HG02610 (cell line): ENCODE data around the gene PGK1.
"Not testable (repeated sequence)": the region's sequence is repeated elsewhere in the genome, so short reads cannot be mapped to it uniquely, and the experiment has no call there.

Experiments used
- ATAC-seq: cut with Tn5 transposase; IDR thresholded peaks from one replicate; pipeline ENCODE4 v1.9.1; 2021; ENCODE audit warnings: mild to moderate bottlenecking, moderate library complexity; ENCODE audit not compliant: unreplicated experiment

Gene PGK1

DNA sequence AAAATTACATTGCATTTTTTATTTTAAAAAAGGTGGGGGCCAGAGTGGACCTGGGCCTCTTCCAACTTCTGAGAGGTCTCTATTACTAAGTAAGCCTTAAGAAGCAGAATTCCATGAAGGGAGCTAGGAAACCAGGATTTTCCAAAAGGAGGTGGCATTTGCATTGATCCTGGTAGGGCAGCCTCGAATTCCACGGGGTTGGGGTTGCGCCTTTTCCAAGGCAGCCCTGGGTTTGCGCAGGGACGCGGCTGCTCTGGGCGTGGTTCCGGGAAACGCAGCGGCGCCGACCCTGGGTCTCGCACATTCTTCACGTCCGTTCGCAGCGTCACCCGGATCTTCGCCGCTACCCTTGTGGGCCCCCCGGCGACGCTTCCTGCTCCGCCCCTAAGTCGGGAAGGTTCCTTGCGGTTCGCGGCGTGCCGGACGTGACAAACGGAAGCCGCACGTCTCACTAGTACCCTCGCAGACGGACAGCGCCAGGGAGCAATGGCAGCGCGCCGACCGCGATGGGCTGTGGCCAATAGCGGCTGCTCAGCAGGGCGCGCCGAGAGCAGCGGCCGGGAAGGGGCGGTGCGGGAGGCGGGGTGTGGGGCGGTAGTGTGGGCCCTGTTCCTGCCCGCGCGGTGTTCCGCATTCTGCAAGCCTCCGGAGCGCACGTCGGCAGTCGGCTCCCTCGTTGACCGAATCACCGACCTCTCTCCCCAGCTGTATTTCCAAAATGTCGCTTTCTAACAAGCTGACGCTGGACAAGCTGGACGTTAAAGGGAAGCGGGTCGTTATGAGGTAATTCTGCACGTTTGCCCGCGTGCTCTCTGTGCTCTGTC, at the start of gene PGK1:
PGK1 (plus strand) TSS at position 626 of the 824 bp plus-strand sequence; CDS start at position 719, 93 bp downstream.
- ATAC-seq: peak; percentile 97

DNA sequence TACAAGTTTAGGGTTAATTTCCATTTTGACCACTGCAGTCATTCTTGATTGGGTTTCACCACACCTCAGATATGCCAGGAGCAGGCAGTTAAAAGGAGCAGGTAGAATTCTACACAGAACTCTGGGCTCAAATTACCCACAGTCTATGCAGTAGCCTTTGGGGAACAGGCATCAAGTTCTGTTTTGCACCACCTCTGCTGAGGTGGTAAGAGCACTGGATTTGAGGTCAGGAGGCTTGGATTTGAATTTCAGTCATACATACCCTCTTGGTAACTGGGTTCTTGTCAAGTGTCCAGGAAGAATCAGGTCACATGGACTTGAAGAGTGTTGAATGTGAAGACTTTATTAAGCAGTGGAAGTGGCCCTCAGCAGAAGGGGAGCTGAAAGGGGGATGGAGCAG, 40.4 kb upstream of the PGK1 start:
- no peak for ATAC-seq

DNA sequence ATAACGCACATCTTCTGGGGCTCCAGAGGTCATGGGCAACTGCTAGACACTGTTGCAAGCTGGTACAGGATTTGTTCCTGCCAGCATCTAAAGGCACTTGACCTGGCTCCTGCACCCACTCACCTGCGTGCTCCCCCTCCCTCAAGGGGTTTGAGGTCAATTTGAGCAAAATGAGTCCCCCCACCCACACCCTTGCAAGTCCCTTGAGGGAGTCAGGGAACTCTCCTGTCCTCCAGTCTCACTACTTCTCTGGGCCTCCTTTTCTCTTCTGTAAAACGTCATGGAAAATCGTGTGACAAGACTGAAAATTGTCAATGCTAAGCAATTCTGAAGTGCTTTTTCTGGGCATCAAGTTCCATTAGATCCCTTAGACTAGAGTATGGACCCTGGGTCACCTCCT, 39.9 kb upstream of the PGK1 start:
- no peak for ATAC-seq

DNA sequence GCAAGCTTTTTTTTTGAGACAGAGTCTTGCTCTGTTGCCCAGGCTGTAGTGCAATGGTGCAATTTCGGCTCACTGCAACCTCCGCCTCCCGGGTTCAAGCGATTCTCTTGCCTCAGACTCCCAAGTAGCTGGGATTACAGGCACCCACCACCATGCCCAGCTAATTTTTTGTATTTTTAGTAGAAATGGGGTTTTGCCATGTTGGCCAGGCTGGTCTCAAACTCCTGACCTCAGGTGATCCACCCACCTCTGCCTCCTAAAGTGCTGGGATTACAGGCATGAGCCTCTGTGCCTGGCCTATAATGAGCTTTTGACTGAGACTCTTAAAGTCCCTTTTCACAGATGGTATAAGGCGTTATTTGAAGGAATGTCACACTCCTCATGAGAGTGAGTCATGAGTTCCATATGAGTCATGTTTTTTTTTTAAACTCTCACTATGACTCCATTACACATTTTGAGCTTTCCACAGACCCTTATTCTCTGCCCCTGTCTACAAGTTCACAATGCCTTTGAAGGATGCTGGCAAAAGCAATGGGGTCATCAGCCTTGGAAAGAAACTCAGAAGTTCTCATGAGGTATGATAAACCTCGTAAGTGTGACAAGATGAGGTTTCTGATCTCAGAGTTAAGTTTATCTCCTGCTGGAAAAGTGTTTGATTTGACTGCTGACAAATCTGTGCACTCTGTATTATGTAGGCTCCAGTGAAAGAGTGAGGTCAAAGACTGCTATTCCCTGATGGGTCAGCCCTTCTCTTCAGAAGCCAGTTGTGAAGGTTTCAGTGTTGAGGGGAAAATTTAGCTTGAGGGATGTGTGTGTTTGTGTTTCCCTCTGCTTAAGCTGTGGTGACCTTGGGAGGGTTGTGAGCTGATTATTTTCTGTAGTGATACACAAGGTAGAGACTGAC, 39.1 kb upstream of the PGK1 start:
- peak; percentile 86 for ATAC-seq

DNA sequence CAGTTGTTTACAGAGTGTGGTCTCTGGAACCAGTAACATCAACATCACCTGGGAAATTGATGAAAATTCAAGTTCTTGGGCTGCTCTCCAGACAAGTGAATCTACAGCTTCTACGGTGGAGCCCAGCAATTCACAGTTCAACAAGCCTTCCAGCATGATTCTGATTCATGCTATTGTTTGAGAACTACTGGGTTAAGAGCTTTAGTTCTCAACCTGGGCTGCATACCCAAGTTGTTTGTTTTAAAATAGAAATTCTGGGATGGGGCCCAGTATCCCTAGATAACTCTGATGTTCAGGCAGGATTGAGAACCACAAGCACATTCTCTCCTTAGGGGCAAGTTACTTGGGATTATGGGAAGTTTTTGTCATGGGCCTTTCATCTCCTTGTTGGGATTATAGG, 37.9 kb upstream of the PGK1 start:
- no peak for ATAC-seq

DNA sequence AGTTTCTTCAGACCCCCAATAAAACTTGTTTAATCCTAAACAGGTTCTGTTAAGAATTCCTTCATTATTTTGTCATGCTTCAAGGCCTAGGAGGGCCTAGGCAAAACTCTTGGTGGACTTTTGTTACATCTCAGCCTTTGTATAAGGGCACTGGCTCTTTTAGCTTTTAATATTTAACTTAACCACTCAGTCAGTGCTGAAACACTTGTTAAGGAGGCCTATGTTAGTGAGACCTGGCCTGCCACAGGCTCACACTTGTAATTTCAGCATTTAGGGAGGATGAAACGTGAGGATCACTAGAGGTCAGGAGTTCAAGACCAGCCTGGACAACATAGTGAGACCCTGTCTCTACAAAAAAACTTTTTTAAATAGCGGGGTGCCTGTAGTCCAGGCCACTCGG, 32.7 kb upstream of the PGK1 start:
- no peak for ATAC-seq

DNA sequence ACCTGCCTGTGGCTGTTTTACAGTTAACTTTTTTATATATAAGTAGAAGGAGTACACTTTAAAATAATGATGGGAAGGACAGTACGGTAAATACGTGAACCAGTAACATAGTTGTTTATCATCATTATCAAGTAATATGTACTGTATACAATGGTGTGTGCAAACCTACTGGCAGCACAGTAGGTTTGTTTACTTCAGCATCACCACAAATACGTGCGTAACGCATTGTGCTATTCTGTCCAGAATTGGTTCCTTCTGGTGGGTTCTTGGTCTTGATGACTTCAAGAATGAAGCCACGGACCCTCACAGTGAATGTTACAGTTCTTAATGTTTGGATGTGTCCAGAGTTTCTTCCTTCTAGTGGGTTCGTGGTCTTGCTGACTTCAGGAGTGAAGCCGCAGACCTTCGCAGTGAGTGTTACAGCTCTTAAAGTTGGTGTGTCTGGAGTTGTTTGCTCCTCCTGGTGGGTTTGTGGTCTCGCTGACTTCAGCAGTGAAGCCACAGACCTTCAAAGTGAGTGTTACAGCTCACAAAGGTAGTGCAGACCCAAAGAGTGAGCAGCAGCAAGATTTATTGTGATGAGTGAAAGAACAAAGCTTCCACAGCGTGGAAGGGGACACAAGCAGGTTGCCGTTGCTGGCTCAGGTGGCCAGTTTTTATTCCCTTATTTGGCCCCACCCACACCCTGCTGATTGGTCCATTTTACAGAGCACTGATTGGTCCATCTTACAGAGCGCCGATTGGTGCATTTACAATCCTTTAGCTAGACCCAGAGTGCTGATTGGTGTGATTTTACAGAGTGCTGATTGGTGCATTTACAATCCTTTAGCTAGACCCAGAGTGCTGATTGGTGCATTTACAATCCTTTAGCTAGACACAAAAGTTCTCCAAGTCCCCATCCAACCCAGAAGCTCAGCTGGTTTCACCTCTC, 30.6 kb upstream of the PGK1 start:
- not testable (repeated sequence) for ATAC-seq

DNA sequence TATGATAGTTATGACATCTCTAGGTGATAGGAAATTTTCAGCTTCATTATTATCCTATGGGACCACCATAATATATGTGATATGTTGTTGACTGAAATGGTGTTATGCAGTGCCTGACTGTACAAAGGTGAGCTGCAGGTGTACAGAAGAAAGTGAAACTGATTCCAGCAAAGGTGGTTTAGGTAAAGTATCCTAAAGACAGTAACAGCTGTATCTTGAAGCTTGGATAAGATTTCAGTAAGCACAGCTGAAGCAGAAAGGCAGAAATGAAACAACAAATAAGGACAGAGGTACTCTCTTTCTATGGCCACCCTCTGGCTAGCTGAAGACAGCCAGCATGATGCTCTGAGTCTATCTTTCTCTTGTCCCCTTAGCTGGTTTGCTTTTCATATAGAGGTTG, 30.0 kb upstream of the PGK1 start:
- ATAC-seq: no peak

DNA sequence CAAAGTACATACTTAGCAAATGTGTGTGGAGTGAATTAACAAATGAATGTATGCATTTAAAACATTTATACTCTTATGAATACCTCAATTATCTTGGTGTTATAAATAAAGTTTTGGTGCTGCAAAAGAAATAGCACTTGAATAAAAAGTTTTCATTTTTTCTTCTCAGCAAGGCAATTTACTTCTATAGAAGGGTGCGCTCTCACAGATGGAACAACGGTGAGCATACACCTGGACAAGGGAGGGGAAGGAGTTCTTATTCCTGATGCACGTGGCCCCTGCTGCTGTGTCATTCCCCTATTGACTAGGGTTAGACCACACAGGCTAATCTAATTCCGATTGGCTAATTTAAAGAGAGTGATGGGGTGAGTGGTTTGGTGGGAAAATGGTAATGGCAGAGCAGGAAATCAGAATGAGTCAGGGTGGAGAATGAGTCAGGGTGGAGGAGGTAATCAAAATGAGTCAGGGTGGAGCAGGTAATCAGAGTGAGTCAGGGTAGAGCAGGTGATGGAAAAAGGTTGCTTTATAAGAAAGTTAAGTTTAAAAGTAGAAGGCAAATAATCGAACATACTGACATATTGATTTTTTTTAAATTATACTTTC, 28.2 kb upstream of the PGK1 start:
- no peak for ATAC-seq

DNA sequence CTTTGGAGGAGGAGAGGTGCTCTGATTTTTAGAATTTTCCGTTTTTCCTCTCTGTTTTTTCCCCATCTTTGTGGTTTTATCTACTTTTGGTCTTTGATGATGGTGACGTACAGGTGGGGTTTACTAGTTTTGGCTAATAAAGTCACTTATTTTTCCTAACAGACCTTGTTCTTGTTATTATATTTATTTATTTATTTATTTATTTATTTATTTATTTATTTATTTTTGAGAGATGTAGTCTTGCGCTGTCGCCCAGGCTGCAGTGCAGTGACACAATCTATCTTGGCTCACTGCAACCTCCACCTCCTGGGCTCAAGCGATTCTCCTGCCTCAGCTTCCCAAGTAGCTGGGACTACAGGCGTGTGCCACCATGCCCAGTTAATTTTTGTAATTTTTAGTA, 22.6 kb upstream of the PGK1 start:
- not testable (repeated sequence) for ATAC-seq

DNA sequence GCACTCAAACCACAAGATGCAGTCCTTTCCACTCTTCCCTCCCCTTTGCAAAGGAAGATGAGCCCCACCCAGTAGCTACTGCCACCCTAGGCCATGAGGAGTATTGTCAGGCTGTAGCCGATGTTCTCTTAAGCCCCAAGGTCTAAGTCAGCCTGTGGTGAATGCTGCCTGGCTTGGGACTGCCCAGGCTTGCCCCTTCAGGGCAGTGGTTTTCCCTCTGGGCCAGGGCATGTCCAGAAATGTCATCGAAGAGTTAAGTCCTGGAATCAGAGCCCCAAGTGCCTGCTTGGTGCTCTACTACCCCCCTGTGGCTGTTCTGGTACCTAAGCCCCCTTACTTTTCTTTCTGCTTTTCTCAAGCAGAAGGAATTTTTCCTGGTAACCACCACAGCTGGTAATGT, 11.8 kb upstream of the PGK1 start:
- ATAC-seq: peak; percentile 88

DNA sequence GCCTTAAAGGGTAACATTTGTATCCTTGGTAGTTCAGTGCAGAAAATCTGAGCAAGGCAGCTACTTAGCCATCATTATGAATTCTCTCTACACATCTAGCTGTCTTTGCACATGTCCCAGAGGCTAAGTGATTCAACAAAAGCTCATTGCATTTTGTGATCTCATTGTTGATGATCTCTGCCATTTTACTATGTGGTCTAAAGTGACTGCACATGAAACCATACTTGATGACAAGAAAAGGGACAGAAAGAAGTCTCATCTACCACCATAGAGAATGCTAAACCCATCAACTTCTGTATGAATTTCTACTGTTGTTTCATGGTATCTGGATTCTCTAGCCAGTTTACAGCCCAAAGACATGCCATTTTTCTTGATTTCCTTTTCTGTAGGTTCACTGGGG, 5.9 kb upstream of the PGK1 start:
- no peak for ATAC-seq

DNA sequence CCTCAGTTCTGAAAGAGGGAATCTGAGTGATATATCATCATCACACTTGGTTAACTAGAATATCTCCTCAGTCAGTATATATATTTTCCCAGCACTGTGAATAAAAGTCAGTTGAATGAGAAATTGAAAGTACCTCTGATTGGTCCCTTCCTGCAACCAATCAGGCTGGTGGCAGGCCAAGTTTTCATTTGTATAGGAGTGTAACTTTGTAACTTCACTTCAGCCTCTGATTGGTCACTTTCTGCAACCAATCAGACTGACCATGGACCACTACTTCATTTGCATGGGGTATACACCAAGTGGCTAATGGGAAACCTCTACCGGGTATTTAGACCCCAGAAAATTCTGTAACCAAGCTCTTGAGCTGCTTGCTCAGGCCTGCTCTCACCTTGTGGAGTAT, 2.0 kb upstream of the PGK1 start:
- no peak for ATAC-seq

DNA sequence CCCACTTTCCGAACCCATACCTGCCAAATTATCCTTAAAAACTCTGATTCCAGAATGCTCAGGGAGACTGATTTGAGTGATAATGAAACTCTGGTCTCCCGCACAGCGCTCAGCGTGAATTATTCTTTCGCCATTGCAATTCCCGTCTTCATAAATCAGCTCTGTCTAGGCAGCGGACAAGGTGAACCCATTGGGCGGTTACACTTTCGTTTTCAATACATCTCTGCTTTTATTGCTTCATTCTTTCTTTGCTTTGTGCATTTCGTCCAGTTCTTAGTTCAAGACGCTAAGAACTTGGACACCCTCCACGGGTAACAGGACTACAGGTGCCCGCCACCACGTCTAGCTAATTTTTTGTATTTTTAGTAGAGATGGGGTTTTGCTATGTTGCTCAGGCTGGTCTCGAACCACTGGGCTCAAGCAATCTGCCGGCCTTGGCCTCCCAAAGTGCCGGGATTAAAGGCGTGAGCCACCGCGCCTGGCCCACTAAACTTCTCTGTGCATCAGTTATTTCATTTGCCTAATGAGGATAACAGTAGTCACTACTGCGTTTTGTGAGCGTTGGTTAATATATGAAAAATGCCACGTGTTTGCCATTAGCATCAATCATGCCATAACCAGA, 936 bp upstream of the PGK1 start:
- ATAC-seq: no peak

DNA sequence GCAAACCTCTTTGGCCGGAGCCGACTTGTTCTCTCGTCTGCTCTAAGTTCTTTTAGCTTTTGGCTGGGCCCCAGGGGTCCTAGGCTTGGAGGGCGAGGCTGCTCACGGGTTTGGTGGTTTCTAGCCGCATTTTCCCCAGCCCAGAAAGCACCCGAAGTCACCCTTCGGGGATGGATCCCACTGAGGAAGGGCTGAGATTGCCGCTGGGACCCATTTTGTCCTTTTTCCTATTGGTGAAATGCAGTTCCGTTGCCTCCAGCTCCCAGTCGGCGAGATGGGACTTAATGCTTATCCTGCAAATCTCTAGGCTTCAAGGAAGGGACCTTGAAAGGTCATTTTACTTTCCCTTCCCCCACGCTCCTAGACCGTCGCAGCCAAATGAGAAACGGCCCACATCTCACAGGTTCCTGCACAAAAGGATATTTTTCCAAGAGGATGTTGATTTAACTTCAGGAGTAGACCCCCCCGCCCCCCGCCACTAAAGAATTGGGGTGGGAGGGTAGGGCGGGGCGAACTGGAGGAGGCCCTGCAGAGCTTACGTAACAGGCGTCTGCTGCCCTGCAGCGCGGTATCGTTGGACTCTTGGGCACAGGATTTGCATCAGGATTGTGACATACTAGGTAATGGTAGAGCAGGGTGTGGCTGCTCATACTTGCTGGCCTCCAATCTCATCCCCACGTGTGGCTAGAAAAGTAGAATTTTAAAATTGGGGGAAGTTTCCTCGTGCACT, 564 bp downstream of the PGK1 start:
- no peak for ATAC-seq

DNA sequence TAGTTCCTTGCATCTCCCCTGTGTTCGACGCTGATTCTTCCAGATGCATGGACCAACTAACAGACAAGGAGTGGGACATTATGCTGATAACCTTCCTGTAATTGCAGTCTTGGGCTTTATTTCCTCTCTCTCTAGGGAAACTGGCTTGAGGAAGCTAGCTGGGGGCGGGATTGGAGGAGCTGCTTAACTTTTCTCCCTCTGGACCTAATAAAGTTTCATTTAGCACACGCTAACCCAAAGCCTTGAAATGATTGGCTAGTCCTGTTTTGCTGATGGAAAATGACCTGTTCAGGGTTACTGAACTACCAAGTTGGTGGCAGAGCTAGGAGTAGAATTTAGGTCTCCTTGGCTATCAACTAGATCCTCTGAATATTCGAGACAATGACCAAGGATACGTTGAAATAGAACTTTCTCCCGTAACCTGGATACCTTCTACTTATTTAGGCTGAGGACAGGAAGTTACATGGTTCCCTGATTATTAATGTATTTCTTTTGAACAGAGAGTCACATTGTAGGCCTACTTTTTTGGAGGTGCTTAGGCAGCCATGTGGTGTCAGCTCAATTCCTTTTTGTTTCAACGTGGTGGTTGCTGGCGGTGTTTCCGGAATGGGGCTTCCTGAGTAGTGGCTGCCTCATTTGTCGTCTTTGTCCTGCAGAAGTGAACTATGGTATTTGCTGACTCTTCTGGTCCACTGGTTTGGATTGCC, 2.0 kb downstream of the PGK1 start:
- ATAC-seq: no peak

DNA sequence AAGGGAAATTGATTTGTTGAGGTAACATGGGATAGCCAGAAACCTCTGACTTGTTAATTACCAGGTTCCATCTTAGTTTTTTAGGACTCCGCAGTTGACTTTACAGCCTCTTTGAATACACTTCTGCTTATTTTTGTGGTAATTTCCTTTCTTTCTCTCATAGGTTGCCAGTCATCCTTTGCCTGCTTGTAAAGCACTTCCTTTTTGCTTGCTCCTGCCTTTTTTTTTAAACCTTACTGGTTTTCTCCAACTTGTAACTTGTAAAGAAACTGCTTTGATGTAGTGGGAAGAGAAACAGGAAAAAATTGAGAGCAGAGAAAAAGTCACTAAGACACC, 2.6 kb downstream of the PGK1 start:
- ATAC-seq: no peak

DNA sequence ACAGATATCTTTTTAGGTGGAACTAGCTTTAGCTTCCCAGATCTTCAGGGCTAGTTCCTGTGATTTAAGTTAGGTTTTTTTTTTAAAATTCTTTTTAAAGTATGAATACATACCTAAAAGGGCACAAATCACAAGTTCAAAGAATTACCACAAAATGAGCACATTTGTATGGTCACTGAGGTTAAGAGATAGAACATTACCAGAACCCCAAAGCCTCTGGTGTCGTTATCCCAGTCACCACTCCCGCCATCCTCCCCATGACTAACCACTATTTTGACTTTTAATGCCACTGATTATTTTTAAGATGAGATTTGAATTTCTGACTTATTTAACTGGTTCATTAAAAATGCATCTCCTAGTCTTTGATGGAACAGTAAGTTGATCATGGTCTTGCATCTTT, 5.4 kb downstream of the PGK1 start:
- no peak for ATAC-seq
